Putamen (tissue), 1 donor: ENCODE data around the gene CPXM2.

Experiments used
- DNase-seq: peaks from one replicate; pipeline ENCODE4 v3.0.0-alpha.2; 2016; ENCODE audit warnings: low spot score

The CPXM2 gene

GRCh38 chr10:123772645-123773508 lies 118.7 kb downstream of the CPXM2 start:
- DNase-seq, result no peak

GRCh38 chr10:123771877-123772644 lies 119.5 kb downstream of the CPXM2 start:
- no peak for DNase-seq

GRCh38 chr10:123769647-123770046 lies 122.0 kb downstream of the CPXM2 start:
- DNase-seq, result no peak

GRCh38 chr10:123766761-123767160 lies 124.8 kb downstream of the CPXM2 start:
- DNase-seq, result no peak

- DNase-seq, result no peak
Measured at GRCh38 chr10:123766012-123766411, 125.6 kb downstream of the CPXM2 start.

GRCh38 chr10:123761666-123762230 lies 129.9 kb downstream of the CPXM2 start:
- DNase-seq, result no peak

GRCh38 chr10:123761038-123761428 lies 130.6 kb downstream of the CPXM2 start:
- DNase-seq, result no peak

- no peak for DNase-seq
Measured at GRCh38 chr10:123760356-123761037, 131.1 kb downstream of the CPXM2 start.

GRCh38 chr10:123759501-123760031 lies 132.0 kb downstream of the CPXM2 start:
- peak; percentile 12 for DNase-seq

GRCh38 chr10:123759041-123759440 lies 132.6 kb downstream of the CPXM2 start:
- DNase-seq, result no peak

- no peak for DNase-seq
Measured at GRCh38 chr10:123757853-123758252, 133.8 kb downstream of the CPXM2 start.

GRCh38 chr10:123755061-123755460 lies 136.5 kb downstream of the CPXM2 start:
- DNase-seq, result no peak

GRCh38 chr10:123754123-123754522 lies 137.5 kb downstream of the CPXM2 start:
- DNase-seq, result no peak

GRCh38 chr10:123751342-123752134 lies 140.1 kb downstream of the CPXM2 start:
- no peak for DNase-seq

GRCh38 chr10:123750901-123751300 lies 140.7 kb downstream of the CPXM2 start:
- no peak for DNase-seq

- DNase-seq, result no peak
Measured at GRCh38 chr10:123748711-123749110, 142.9 kb downstream of the CPXM2 start.

- DNase-seq, result no peak
Measured at GRCh38 chr10:123747426-123747825, 144.2 kb downstream of the CPXM2 start.

- DNase-seq, result no peak
Measured at GRCh38 chr10:123746942-123747341, 144.7 kb downstream of the CPXM2 start.

GRCh38 chr10:123746520-123746919 lies 145.1 kb downstream of the CPXM2 start:
- no peak for DNase-seq

- no peak for DNase-seq
Measured at GRCh38 chr10:123746061-123746460, 145.5 kb downstream of the CPXM2 start.

GRCh38 chr10:123744224-123744536 lies 147.4 kb downstream of the CPXM2 start:
- no peak for DNase-seq
